GM21529 (cell line): ENCODE data around the gene TWF2.

Experiments used
- ATAC-seq: cut with Tn5 transposase; IDR thresholded peaks from one replicate; pipeline ENCODE4 v1.9.1; 2021; ENCODE audit not compliant: unreplicated experiment

The TWF2 gene

GRCh38 chr3:52223449-52224408 is 15.2 kb downstream of the TWF2 start:
- no peak for ATAC-seq

- ATAC-seq: no peak
Observed at GRCh38 chr3:52222319-52223221, 16.4 kb downstream of the TWF2 start.

- ATAC-seq: no peak
Observed at GRCh38 chr3:52221563-52222318, 17.2 kb downstream of the TWF2 start.

- no peak for ATAC-seq
Observed at GRCh38 chr3:52221141-52221562, 17.8 kb downstream of the TWF2 start.

- ATAC-seq: no peak
Observed at GRCh38 chr3:52220380-52221026, 18.5 kb downstream of the TWF2 start.

GRCh38 chr3:52218937-52219650 is 19.9 kb downstream of the TWF2 start:
- no peak for ATAC-seq

- ATAC-seq: no peak
Observed at GRCh38 chr3:52218454-52218853, 20.5 kb downstream of the TWF2 start.

GRCh38 chr3:52218026-52218425 is 20.9 kb downstream of the TWF2 start:
- ATAC-seq: no peak

- ATAC-seq: no peak
Observed at GRCh38 chr3:52217409-52217805, 21.6 kb downstream of the TWF2 start.

GRCh38 chr3:52216585-52217408 is 22.2 kb downstream of the TWF2 start:
- ATAC-seq: no peak

GRCh38 chr3:52215351-52215750 is 23.6 kb downstream of the TWF2 start:
- no peak for ATAC-seq

GRCh38 chr3:52213901-52214300 is 25.1 kb downstream of the TWF2 start:
- no peak for ATAC-seq

GRCh38 chr3:52213005-52213404 is 26.0 kb downstream of the TWF2 start:
- no peak for ATAC-seq

GRCh38 chr3:52211268-52211891 is 27.6 kb downstream of the TWF2 start:
- no peak for ATAC-seq

GRCh38 chr3:52210550-52211046 is 28.4 kb downstream of the TWF2 start:
- ATAC-seq: no peak

GRCh38 chr3:52210037-52210436 is 28.9 kb downstream of the TWF2 start:
- no peak for ATAC-seq

- no peak for ATAC-seq
Observed at GRCh38 chr3:52208556-52208955, 30.4 kb downstream of the TWF2 start.

- ATAC-seq: no peak
Observed at GRCh38 chr3:52205727-52206372, 33.1 kb downstream of the TWF2 start.
